Mesenteric fat pad (tissue), 1 donor: ENCODE results near the gene FBLN1. TPM values are rescaled to one million over a fixed set of nuclear protein-coding genes. Genes with fewer than 3 reads are reported as not detected.

Source experiments
- DNase-seq: peaks from one replicate; pipeline ENCODE4 v3.0.0-alpha.2; 2020; ENCODE audit warnings: low spot score
- total RNA-seq: library from RNA; stranded (reverse); fragmentation: NEBNext Ultra II Directional; extraction: Animal tissue kit (Norgen Biotek cat#: 25700); gene quantifications from one replicate; pipeline ENCODE4 v1.2.1, GENCODE V29; 2021
- donor health status: DM: yes; HTN: yes; CAD: no.

FBLN1 gene
- total RNA-seq, 1 donor from 2014 or later = 224 TPM

GRCh38 chr22:45503050-45503815 is 550 bp downstream of the FBLN1 start:
- no peak for DNase-seq

- no peak for DNase-seq
Measured at GRCh38 chr22:45503816-45504372, 1.2 kb downstream of the FBLN1 start.

- DNase-seq = no peak
Measured at GRCh38 chr22:45504373-45505341, 2.0 kb downstream of the FBLN1 start.

GRCh38 chr22:45505991-45506747 is 3.5 kb downstream of the FBLN1 start:
- DNase-seq = no peak

- DNase-seq = no peak
Measured at GRCh38 chr22:45506816-45507360, 4.2 kb downstream of the FBLN1 start.

GRCh38 chr22:45507798-45508197 is 5.1 kb downstream of the FBLN1 start:
- DNase-seq = no peak

- DNase-seq = no peak
Measured at GRCh38 chr22:45508814-45509213, 6.1 kb downstream of the FBLN1 start.

- DNase-seq = no peak
Measured at GRCh38 chr22:45510376-45511232, 7.9 kb downstream of the FBLN1 start.

- DNase-seq = no peak
Measured at GRCh38 chr22:45511847-45512261, 9.2 kb downstream of the FBLN1 start.

- no peak for DNase-seq
Measured at GRCh38 chr22:45512363-45512762, 9.7 kb downstream of the FBLN1 start.

GRCh38 chr22:45515676-45516075 is 13.0 kb downstream of the FBLN1 start:
- no peak for DNase-seq

GRCh38 chr22:45516163-45516562 is 13.5 kb downstream of the FBLN1 start:
- no peak for DNase-seq

- DNase-seq = no peak
Measured at GRCh38 chr22:45516923-45517675, 14.4 kb downstream of the FBLN1 start.

GRCh38 chr22:45518136-45518535 is 15.5 kb downstream of the FBLN1 start:
- DNase-seq = no peak

GRCh38 chr22:45518580-45518991 is 15.9 kb downstream of the FBLN1 start:
- DNase-seq = no peak

GRCh38 chr22:45521178-45521577 is 18.5 kb downstream of the FBLN1 start:
- DNase-seq = no peak

- DNase-seq = no peak
Measured at GRCh38 chr22:45522462-45522861, 19.8 kb downstream of the FBLN1 start.

- DNase-seq = peak; percentile 84
Measured at GRCh38 chr22:45524157-45524556, 21.5 kb downstream of the FBLN1 start.

- DNase-seq = no peak
Measured at GRCh38 chr22:45524966-45525365, 22.3 kb downstream of the FBLN1 start.
